ENCODE measurements around the gene SV2B. TPM values are rescaled to one million over a fixed set of nuclear protein-coding genes. Genes with fewer than 3 reads are reported as not detected.

SV2B gene
- total RNA-seq, 1 experiment from 2014 or later: not detected

- no peak overlapping the region for H2BK15ac ChIP-seq (ENCODE audit: low read depth, low read length)
- H2BK5ac ChIP-seq (ENCODE audit: insufficient read length, low read length): no peak overlapping the region
- no peak overlapping the region for H3K18ac ChIP-seq (ENCODE audit: insufficient read length, low read depth, low read length)
- Mint-ChIP-seq H3K36me3 (ENCODE audit: insufficient read depth in 1 of 3, low read depth in 3 of 3) (no peaks in the 10 kb centered on the region), H3K27ac (no peak overlapping the region), H3K27me3 (ENCODE audit: low read depth) (peaks cover 2% of the 10 kb centered on the region; the same call in 1 of the 2 replicates), H3K9me3 (no peaks in the 10 kb centered on the region), H3K4me3 (no peak overlapping the region), H3K4me1 (peaks cover 6 to 8% of the 10 kb centered on the region in 2 experiments)
- no peaks in the 10 kb centered on the region for H3K79me1 ChIP-seq (ENCODE audit: insufficient read depth, low read depth, low read length, poor library complexity, severe bottlenecking)
- H2AK5ac ChIP-seq (ENCODE audit: insufficient read length, low read length): no peak overlapping the region
- no peak overlapping the region for H3K9ac ChIP-seq (ENCODE audit: extremely low read depth, insufficient read length, low read length)
- H4K5ac ChIP-seq (ENCODE audit: insufficient read length, low read depth, low read length): no peak overlapping the region
- H3K23ac ChIP-seq (ENCODE audit: insufficient read length, low read depth, low read length): no peak overlapping the region
- H3K79me2 ChIP-seq (ENCODE audit: insufficient read depth, low read length): no peaks in the 10 kb centered on the region
- no peak overlapping the region for H2AFZ ChIP-seq (ENCODE audit: low read length)
- no peak overlapping the region for H3K14ac ChIP-seq (ENCODE audit: insufficient read depth, low read length)
- WGBS (ENCODE audit: extremely low coverage, insufficient read length, low lambda C conversion rate): no CpG with 5 or more reads among the region's 1 CpG
- no peak overlapping the region for H2BK120ac ChIP-seq (ENCODE audit: low read depth, low read length, poor library complexity, severe bottlenecking)
- no peak overlapping the region for H3K56ac ChIP-seq (ENCODE audit: insufficient read length, low read depth, low read length)
- no peaks in the 10 kb centered on the region for H3K9me3 ChIP-seq (ENCODE audit: control insufficient read depth, low read depth, low read length)
- no peaks in the 10 kb centered on the region for H4K20me1 ChIP-seq (ENCODE audit: control insufficient read depth, insufficient read depth, insufficient read length)
- H2BK12ac ChIP-seq (ENCODE audit: insufficient read length, low read depth, low read length): no peak overlapping the region
- no peak for DNase-seq
- H2BK20ac ChIP-seq (ENCODE audit: low read depth, low read length, poor library complexity, severe bottlenecking): no peak overlapping the region
- no peak overlapping the region for H3K4me2 ChIP-seq (ENCODE audit: insufficient read depth, insufficient read length, low read length)
- H4K8ac ChIP-seq (replicated peaks; ENCODE audit: insufficient read length, low read depth, low read length): no peak overlapping the region
- H3K4me1 ChIP-seq (ENCODE audit: insufficient read depth, low read length): no peaks in the 10 kb centered on the region
- no peak overlapping the region for H3K4ac ChIP-seq (ENCODE audit: low read depth, low read length)
- no peak overlapping the region for H3K27ac ChIP-seq (ENCODE audit: insufficient read length, low read depth, low read length)
- H3K23me2 ChIP-seq (ENCODE audit: insufficient read length, low read depth, low read length, poor library complexity, severe bottlenecking): no peaks in the 10 kb centered on the region
- H3K27me3 ChIP-seq (ENCODE audit: insufficient read depth, low read length): no peaks in the 10 kb centered on the region
- TF ChIP-seq, protein P1, sequence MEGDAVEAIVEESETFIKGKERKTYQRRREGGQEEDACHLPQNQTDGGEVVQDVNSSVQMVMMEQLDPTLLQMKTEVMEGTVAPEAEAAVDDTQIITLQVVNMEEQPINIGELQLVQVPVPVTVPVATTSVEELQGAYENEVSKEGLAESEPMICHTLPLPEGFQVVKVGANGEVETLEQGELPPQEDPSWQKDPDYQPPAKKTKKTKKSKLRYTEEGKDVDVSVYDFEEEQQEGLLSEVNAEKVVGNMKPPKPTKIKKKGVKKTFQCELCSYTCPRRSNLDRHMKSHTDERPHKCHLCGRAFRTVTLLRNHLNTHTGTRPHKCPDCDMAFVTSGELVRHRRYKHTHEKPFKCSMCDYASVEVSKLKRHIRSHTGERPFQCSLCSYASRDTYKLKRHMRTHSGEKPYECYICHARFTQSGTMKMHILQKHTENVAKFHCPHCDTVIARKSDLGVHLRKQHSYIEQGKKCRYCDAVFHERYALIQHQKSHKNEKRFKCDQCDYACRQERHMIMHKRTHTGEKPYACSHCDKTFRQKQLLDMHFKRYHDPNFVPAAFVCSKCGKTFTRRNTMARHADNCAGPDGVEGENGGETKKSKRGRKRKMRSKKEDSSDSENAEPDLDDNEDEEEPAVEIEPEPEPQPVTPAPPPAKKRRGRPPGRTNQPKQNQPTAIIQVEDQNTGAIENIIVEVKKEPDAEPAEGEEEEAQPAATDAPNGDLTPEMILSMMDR (conservative IDR thresholded peaks at IDR 0.05): no peak
- H4K91ac ChIP-seq (ENCODE audit: insufficient read length, low read depth, low read length): no peak overlapping the region
- no peak overlapping the region for H3T11ph ChIP-seq (ENCODE audit: low read length)
Observed at GRCh38 chr15:91192285-91192684, 92.2 kb downstream of the SV2B start.

Measured in H9 (cell line).